CD14-positive monocyte (primary cell): ENCODE data around the gene ARHGAP18. TPM values are rescaled to one million over a fixed set of nuclear protein-coding genes. Genes with fewer than 3 reads are reported as not detected.

Experiments used
- DNase-seq, 3 donors: peaks; one replicate each; pipeline ENCODE4 v3.0.0-alpha.2; 2011 to 2022
- H2AFZ ChIP-seq: 2 replicates; pipeline ENCODE4 v1.6.0; 2012; ENCODE audit warnings: mild to moderate bottlenecking, low read depth, low read length, inconsistent platforms; ENCODE audit not compliant: insufficient read depth, poor library complexity, severe bottlenecking
- H3K27ac ChIP-seq, 2 donors: 1 replicate in 1 of 2; 2 replicates in 1 of 2; pipeline ENCODE4 v1.5.1; 2012 to 2013; ENCODE audit warnings: low read length in 2 of 2, control low read depth in 1 of 2, inconsistent platforms in 1 of 2, low read depth in 1 of 2, mild to moderate bottlenecking in 1 of 2
- H3K27me3 ChIP-seq, 2 donors: one replicate each; pipeline versions ENCODE4 v1.6.0 to v1.6.1; 2011 to 2013; ENCODE audit warnings: low read length in 2 of 2; ENCODE audit not compliant: control insufficient read depth in 2 of 2, insufficient read depth in 2 of 2
- H3K36me3 ChIP-seq, 2 donors: replicated peaks in 1 of 2; 1 replicate in 1 of 2; 2 replicates in 1 of 2; pipeline versions ENCODE4 v1.5.1 to v1.6.1; 2012 to 2013; ENCODE audit warnings: low read length in 2 of 2, control low read depth in 1 of 2, inconsistent platforms in 1 of 2, mild to moderate bottlenecking in 1 of 2; ENCODE audit not compliant: insufficient read depth in 2 of 2, control insufficient read depth in 1 of 2
- H3K4me1 ChIP-seq, 2 donors: 1 replicate in 1 of 2; 2 replicates in 1 of 2; pipeline versions ENCODE4 v1.5.1 to v1.6.1; 2012 to 2013; ENCODE audit warnings: low read length in 2 of 2, control low read depth in 1 of 2, inconsistent platforms in 1 of 2, mild to moderate bottlenecking in 1 of 2, moderate library complexity in 1 of 2; ENCODE audit not compliant: insufficient read depth in 2 of 2, control insufficient read depth in 1 of 2
- H3K4me2 ChIP-seq: replicated peaks from 2 replicates; pipeline ENCODE3; 2012; ENCODE audit warnings: low read length, moderate library complexity, mild to moderate bottlenecking; ENCODE audit not compliant: poor library complexity, severe bottlenecking; ENCODE audit errors: extremely low read depth
- H3K4me3 ChIP-seq, 3 experiments: fragments of 200-600 bp in 1 of 3; sonication (generic) in 1 of 3; replicated peaks in 1 of 3; 1 replicate in 2 of 3; 2 replicates in 1 of 3; pipeline ENCODE4 v1.5.1; 2011 to 2013; ENCODE audit warnings: low read length in 3 of 3, mild to moderate bottlenecking in 3 of 3, control low read depth in 2 of 3, low read depth in 2 of 3, inconsistent platforms in 1 of 3, moderate library complexity in 1 of 3
- H3K79me2 ChIP-seq: 2 replicates; pipeline ENCODE4 v1.6.0; 2012; ENCODE audit warnings: mild to moderate bottlenecking, control low read depth, inconsistent platforms, low read length, moderate library complexity; ENCODE audit not compliant: insufficient read depth
- H3K9ac ChIP-seq: 2 replicates; pipeline ENCODE4 v1.6.0; 2017; ENCODE audit warnings: low read length, mild to moderate bottlenecking; ENCODE audit not compliant: insufficient read depth, poor library complexity, severe bottlenecking
- H3K9me3 ChIP-seq, 2 donors: replicated peaks in 1 of 2; 1 replicate in 1 of 2; 2 replicates in 1 of 2; pipeline versions ENCODE4 v1.5.1 to v1.6.1; 2012 to 2013; ENCODE audit warnings: low read length in 2 of 2, control low read depth in 1 of 2; ENCODE audit not compliant: control insufficient read depth in 1 of 2, insufficient read depth in 1 of 2
- H4K20me1 ChIP-seq: 2 replicates; pipeline ENCODE4 v1.6.0; 2012; ENCODE audit warnings: mild to moderate bottlenecking, low read length, control low read depth, moderate library complexity; ENCODE audit not compliant: insufficient read depth
- H3K27ac Mint-ChIP-seq, 7 donors: one replicate each; pipeline ENCODE4 v1.8.0; 2020; ENCODE audit warnings: mild to moderate bottlenecking in 7 of 7, mixed read lengths in 7 of 7, moderate library complexity in 6 of 7, inconsistent platforms in 2 of 7
- H3K27me3 Mint-ChIP-seq, 3 donors: one replicate each; pipeline ENCODE4 v1.8.0; 2021 to 2022; ENCODE audit warnings: low read depth in 3 of 3, mild to moderate bottlenecking in 3 of 3, mixed read lengths in 3 of 3, moderate library complexity in 3 of 3, inconsistent platforms in 1 of 3
- H3K36me3 Mint-ChIP-seq, 2 donors: one replicate each; pipeline ENCODE4 v1.8.0; 2020; ENCODE audit warnings: mixed read lengths in 2 of 2, inconsistent platforms in 1 of 2, mild to moderate bottlenecking in 1 of 2
- H3K4me1 Mint-ChIP-seq: one replicate; pipeline ENCODE4 v1.8.0; 2020; ENCODE audit warnings: mild to moderate bottlenecking, mixed read lengths
- H3K4me3 Mint-ChIP-seq, 2 donors: one replicate each; pipeline ENCODE4 v1.8.0; 2020; ENCODE audit warnings: mild to moderate bottlenecking in 2 of 2, mixed read lengths in 2 of 2, moderate library complexity in 1 of 2
- H3K9me3 Mint-ChIP-seq, 7 donors: one replicate each; pipeline ENCODE4 v1.8.0; 2020 to 2022; ENCODE audit warnings: mixed read lengths in 7 of 7, mild to moderate bottlenecking in 6 of 7, moderate library complexity in 6 of 7, inconsistent platforms in 2 of 7
- CTCF ChIP-seq: fragments of 200-600 bp; IDR thresholded peaks from one replicate; pipeline ENCODE4 v1.8.0; 2022; ENCODE audit warnings: antibody characterized with exemption, mild to moderate bottlenecking
- WGBS: methylation state at CpG from one replicate; pipeline ENCODE4 v1.1.5; 2013; ENCODE audit warnings: missing lambda C conversion rate; ENCODE audit not compliant: insufficient coverage; 5-methylcytosine and 5-hydroxymethylcytosine counted together
- intact Hi-C, 2 donors: fragments of 100-400 bp; cut with micrococcal nuclease; formaldehyde crosslinking; loops; one replicate each; pipeline versions ENCODE4 v1.15.0 to v1.15.1; 2023
- polyA plus RNA-seq, 3 donors: library from polyadenylated mRNA; depleted of rRNA in 1 of 3; unstranded in 2 of 3; stranded (reverse) in 1 of 3; fragments of 300-500 nt in 2 of 3; fragments of >200 nt in 1 of 3; fragmentation: Illumina TruSeq in 2 of 3; gene quantifications; 1 replicate in 2 of 3; 2 replicates in 1 of 3; pipeline ENCODE4 v1.2.3, GENCODE V29; 2012 to 2021

The ARHGAP18 gene
- polyA plus RNA-seq, 3 donors: 3.7 to 5.6 (median 3.8) TPM

GRCh38 chr6:129661536-129662405 lies 48.2 kb downstream of the ARHGAP18 start:
- no peak overlapping the region for H3K27ac ChIP-seq
- 100% methylated on average over 5 of the region's 7 CpGs for WGBS
- no peaks in the 10 kb centered on the region for H3K36me3 ChIP-seq
- TF ChIP-seq CTCF: no peak
- Mint-ChIP-seq H3K36me3 (peaks cover 6 to 7% of the 10 kb centered on the region in 2 donors), H3K27ac (no peak overlapping the region), H3K27me3 (peaks cover 0 to 3% (median 0%) of the 10 kb centered on the region in 3 donors), H3K4me3 (no peak overlapping the region), H3K9me3 (no peaks in the 10 kb centered on the region), H3K4me1 (peaks cover 9% of the 10 kb centered on the region)
- intact Hi-C loops: loop anchor here in 1 of 2 donors (10.0 kb wide), 2 partner anchors 47 to 63 kb away; no protein-coding TSS in a partner anchor
- H3K79me2 ChIP-seq: peaks cover 3% of the 10 kb centered on the region
- no peak overlapping the region for H3K4me2 ChIP-seq
- H3K4me1 ChIP-seq: peaks cover 0 to 5% of the 10 kb centered on the region in 2 donors
- no peak overlapping the region for H3K4me3 ChIP-seq
- no peaks in the 10 kb centered on the region for H3K27me3 ChIP-seq
- H3K9ac ChIP-seq: no peak overlapping the region
- DNase-seq: no peak
- H4K20me1 ChIP-seq: no peaks in the 10 kb centered on the region
- H2AFZ ChIP-seq: no peak overlapping the region
- H3K9me3 ChIP-seq: no peaks in the 10 kb centered on the region

GRCh38 chr6:129660346-129660676 lies 49.7 kb downstream of the ARHGAP18 start:
- Histone ChIP-seq H3K27ac (no peak overlapping the region), H3K79me2 (peaks cover 3% of the 10 kb centered on the region)

More at GRCh38 chr6:129660346-129660676, 49.7 kb downstream of the ARHGAP18 start:
- no peaks in the 10 kb centered on the region for H3K36me3 ChIP-seq
- no peak overlapping the region for H3K4me3 Mint-ChIP-seq
- WGBS: 100% methylated on average over 2 of the region's 2 CpGs
- no peak overlapping the region for H2AFZ ChIP-seq
- peaks cover 6 to 7% of the 10 kb centered on the region in 2 donors for H3K36me3 Mint-ChIP-seq
- no peak overlapping the region for H3K27ac Mint-ChIP-seq
- H4K20me1 ChIP-seq: no peaks in the 10 kb centered on the region
- H3K4me3 ChIP-seq: no peak overlapping the region
- no peaks in the 10 kb centered on the region for H3K27me3 ChIP-seq
- no peaks in the 10 kb centered on the region for H3K9me3 Mint-ChIP-seq
- peaks cover 0 to 3% (median 0%) of the 10 kb centered on the region in 3 donors for H3K27me3 Mint-ChIP-seq
- intact Hi-C loops: loop anchor here in 1 of 2 donors (10.0 kb wide), 2 partner anchors 46 to 64 kb away; no protein-coding TSS in a partner anchor
- H3K9me3 ChIP-seq: no peaks in the 10 kb centered on the region
- H3K4me1 Mint-ChIP-seq: peaks cover 9% of the 10 kb centered on the region
- no peak overlapping the region for H3K4me2 ChIP-seq
- H3K4me1 ChIP-seq: peaks cover 0 to 5% of the 10 kb centered on the region in 2 donors
- TF ChIP-seq CTCF: no peak
- DNase-seq: no peak
- no peak overlapping the region for H3K9ac ChIP-seq
